GM11168 (cell line): Measurements from ENCODE around the gene RLF.
"Not testable (repeated sequence)": the region's sequence is repeated elsewhere in the genome, so short reads cannot be mapped to it uniquely, and the experiment has no call there.

Experiments used
- in situ Hi-C: fragments of 300-500 bp; cut with MboI; formaldehyde crosslinking; loops from one replicate; pipeline ENCODE4 v1.12.0; 2022; ENCODE audit warnings: low sequenced_read_pairs; ENCODE audit not compliant: unreplicated experiment

RLF gene

DNA sequence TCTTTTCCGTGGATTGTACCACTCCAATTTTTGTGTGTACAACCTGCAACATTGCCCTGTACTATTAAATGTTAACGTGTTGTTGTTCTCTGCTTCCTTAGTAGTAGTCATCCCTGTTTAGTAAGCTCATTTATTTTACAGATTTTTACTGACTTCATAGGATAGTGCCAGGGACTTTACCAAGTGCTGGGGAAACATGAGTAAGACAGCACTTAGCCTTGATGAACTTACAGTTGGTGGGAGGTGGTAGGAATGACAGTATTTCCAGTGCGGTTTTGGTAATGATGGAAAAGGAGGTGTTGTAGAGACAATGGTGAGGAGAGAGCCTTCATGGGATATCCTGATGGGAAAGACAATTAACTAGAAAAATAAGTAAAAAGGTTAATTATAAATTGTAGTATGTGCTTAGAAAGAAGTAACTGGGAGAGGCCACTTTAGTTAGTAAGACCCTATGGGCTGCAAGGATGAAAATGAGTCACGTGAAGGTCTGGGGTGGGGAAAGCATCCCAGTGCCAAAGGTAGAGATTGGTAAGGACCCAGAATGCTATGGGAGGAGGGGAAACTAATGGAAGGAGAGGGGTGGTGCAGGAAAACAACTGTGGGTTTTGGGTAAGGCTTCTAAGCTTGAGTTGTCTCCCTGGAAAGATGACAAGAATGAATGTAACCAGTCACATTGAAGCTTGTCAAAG, 1.7 kb downstream of the RLF start:
- in situ Hi-C loops: loop anchor here (10.0 kb wide), 1 partner anchor 92 kb away; the partner anchor contains the start of gene ZMPSTE24

DNA sequence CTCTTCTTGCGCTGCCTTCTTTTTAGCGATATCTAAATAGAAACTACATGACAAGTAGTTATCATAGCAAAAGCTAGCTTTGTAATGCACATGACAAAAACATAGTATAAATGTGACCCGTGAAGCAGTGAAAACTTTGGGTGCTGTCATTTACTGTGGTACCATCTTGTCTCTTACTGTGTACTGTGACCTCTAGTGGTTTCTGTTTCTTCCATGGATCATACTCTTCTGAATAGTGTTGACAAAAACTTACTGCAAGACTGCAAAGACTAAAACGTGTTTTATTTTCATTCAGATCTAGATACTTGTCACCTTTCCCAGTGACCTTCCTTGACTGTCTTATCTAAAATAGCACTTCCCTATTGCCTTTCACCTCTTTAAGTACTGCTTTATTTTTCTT, 6.1 kb downstream of the RLF start:
- in situ Hi-C loops: loop anchor here (10.0 kb wide), 1 partner anchor 87 kb away; the partner anchor contains the start of gene ZMPSTE24

- in situ Hi-C loops: no loop called here
These were observed 9.8 kb downstream of the RLF start for GRCh38 chr1:40171036-40171435.

DNA sequence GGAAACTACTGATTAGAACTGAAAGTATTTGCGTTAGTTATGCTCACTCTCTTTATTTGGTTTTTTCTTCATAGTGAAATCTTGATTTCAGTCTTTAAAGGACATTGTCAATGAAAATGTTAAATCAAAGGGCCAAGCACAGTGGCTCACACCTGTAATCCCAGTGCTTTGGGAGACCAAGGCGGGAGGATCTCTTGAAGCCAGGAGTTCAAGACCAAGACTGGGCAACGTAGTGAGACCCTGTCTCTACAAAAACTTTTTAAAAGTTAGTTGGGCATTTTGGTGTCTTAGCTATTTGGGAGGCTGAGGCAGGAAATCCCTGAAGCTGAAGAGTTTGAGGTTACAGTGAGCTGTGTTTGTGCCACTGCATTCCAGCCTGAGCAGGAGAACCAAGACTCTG, 13.6 kb downstream of the RLF start:
- in situ Hi-C loops: no loop called here

DNA sequence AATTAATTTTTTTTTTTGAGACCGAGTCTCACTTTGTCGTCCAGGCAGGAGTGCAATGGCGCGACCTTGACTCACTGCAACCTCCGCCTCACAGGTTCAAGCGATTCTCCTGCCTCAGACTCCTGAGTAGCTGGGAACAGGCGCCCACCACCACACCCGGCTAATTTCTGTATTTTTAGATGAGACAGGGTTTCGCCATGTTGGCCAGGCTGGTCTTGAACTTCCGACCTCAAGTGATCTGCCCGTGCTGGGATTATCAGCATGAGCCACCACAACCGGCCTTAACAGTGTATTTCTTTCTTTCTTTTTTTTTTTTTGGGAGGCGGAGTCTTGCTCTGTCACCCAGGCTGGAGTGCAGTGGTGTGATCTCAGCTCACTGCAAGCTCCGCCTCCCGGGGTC, 15.8 kb downstream of the RLF start:
- in situ Hi-C loops: not testable (repeated sequence)

GRCh38 chr1:40178200-40178599, 17.0 kb downstream of the RLF start:
- in situ Hi-C loops: no loop called here

DNA sequence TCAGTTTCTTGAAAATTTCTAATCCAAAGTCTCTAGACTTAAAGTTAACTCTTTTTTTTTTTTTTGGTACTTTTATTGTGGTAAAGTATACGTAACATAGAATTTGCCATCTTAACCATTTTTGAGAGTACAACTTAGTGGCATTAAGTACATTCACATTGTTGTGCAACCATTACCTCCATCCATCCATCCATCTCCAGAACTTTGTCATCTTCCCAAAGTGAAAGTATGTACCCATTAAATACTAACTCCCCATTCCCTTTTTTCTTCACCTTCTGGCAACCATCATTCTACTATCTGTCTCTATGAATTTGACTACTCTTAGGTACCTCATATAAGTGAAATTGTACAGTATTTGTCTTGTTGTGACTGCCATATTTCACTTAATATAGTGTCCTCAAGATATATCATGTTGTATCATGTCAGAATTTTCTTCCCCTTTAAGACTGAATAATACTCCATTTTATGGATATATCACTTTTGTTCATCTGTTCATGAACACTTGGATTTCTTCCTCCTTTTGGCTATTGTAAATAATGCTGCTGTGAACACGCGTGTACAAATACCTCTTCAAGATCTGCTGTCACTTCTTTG, 18.4 kb downstream of the RLF start:
- in situ Hi-C loops: no loop called here

DNA sequence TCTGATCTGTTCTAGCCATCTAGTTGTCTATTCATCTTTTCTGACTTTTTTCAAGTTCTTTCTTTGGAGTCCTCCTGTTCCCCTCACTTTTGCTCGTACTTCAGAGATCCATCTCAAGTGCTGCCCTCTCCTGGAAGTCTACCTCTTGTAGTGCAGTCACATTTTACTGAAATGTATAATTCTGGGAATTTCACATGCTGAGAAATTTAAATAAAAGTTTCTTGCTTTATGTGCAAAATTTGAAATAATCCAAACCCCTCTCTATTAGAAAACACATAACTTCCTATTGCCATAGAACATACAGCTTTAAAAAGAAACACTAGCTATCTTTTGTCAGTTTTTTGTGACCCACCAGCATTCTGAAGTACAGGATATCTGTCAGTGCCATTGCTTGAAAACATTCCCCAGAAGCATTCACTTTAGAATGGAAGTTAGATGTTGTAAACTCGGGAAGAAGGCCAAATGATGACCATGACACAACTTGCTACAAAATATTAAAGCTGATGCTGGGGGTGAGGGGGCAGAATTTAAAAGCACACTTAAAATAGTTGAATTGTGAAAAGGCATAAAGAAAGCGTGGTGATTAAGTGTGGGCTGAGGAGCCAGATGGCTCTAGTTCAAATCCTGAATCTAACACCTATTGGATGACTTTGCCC, 22.0 kb downstream of the RLF start:
- in situ Hi-C loops: no loop called here

- in situ Hi-C loops: no loop called here
These were observed 23.0 kb downstream of the RLF start for GRCh38 chr1:40184193-40184592.

GRCh38 chr1:40185951-40186864, 25.0 kb downstream of the RLF start:
- in situ Hi-C loops: no loop called here

DNA sequence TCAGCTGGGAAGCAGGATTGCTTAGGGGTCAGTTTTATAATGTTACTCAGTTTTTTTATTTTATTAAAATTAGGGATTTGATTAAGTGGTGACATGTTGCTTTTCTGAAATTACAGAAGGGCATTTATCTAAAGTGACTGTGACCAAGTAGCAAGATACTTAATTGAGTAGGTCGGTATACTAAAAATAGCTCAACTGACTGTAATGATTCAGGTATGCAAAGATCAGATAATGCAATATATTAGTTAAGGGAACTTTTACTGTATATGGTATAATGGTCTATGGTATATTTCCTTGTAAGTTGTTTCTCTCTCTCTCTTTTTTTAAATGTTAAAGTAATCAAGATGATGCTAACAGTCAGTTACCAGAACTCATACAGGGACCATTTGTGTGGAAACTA, 26.2 kb downstream of the RLF start:
- in situ Hi-C loops: no loop called here

- in situ Hi-C loops: not testable (repeated sequence)
These were observed 33.5 kb downstream of the RLF start for GRCh38 chr1:40194639-40195038.

- in situ Hi-C loops: no loop called here
These were observed 36.5 kb downstream of the RLF start for GRCh38 chr1:40197656-40198055.

DNA sequence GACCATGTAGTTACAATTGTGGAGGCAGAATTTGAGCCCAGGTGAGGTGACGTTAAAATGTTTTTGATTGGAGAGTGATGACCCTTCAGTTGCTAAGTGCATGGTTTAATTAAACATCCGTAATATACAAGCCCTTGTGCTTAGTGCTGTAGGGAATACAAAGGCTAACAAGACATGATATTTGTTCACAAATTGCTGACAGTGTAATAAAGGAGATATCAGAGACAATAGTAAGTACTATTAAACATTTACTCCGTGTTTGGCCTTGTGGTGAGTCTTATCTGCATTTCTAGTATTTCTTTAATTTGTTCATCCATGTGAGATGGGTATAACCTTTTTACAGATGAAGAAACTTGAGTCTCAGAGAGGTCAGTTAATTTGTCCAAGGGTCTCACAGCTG, 37.9 kb downstream of the RLF start:
- in situ Hi-C loops: no loop called here

DNA sequence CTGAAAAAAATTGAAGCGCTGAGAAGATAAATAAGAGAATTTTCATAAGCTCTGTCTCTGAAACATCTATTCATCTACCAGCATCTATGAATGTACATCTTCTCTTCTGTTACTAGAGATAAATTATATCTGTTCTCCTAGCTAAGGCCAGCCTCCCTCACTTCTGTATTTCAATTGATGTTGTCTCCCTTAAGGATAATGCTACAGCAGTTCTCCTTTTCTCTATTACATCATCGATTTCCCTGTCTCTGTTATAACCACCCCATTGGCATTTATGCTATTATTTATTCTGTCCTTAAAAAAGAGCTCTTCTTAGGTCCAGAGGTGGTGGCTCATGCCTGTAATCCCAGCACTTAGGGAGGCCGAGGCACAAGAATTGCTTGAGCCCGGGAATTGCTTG, 43.7 kb downstream of the RLF start:
- in situ Hi-C loops: no loop called here

GRCh38 chr1:40210511-40211204, 49.5 kb downstream of the RLF start:
- in situ Hi-C loops: no loop called here

DNA sequence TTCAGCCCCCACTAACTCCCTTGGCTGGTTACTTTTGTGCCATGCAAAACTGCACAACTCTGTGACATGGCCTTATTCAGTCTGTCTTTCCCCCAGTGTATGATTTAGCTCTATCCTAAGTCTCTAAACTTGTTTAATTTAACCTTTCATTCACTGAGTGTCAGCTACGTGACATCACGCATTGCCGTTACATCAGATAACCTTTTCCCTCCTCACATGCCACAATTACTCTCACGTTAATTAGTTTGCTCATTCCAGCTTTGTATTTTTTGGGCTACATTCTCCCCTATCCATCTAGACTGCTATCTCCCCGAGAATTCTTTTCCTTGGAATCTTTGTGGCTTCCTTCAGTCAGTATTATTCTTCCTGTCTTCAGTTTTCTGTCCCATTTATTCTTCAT, 57.1 kb downstream of the RLF start:
- in situ Hi-C loops: no loop called here

DNA sequence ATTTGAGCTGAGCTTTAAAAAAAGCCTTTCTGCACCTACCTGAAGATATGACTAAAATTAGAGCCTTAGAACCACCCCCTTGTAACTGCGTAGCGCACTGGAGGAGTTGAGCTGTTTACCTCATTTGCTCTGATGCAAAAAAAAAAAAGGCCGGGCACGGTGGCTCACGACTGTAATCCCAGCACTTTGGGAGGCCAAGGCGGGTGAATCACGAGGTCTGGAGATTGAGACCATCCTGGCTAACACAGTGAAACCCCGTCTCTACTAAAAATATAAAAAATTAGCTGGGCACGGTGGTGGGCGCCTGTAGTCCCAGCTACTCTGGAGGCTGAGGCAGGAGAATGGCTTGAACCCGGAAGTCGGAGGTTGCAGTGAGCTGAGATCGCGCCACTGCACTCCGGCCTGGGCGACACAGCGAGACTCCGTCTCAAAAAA, 60.3 kb downstream of the RLF start:
- in situ Hi-C loops: not testable (repeated sequence)

DNA sequence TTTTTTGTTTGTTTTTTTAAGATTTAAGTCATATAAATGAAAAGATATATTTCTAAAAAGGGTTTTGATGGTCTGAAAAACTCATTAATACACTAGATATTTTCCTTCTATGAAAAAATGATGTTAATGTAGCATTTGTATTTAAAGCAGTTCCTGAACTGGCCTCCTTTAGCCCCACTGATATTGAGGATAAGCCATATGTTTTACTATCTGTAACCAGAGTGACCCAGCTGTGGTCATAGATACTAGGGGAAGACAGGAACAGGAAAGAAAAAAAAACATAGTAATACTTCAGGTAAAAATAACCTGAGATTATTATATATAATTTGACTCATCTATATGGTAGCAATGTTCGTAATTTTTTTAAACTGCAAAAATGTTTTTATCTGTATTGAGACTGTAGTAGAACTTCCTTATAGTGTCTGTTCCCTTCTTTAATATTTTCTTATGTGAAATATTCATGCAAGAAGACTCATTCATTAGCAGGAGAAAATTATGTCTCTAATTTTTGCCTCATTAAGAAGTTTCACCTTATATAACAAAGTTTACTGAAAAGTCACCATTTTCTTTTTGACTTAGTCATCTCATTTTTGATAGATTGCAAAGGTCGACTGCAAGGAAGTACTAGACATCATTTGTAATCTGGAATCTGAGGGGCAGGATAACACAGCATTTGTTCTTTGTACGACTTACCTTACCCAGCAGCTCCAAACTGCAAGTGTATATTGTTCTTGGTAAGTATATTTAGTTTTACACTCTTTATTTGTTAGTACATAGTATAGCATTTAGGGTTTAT, 61.0 kb downstream of the RLF start:
- in situ Hi-C loops: no loop called here
